Measurements from ENCODE around the gene CSRP3. TPM values are rescaled to one million over a fixed set of nuclear protein-coding genes. Genes with fewer than 3 reads are reported as not detected.

Gene CSRP3
- total RNA-seq, 3 donors from 2014 or later, result not detected

GRCh38 chr11:19237381-19237780 is 35.6 kb upstream of the CSRP3 start:
- ATAC-seq (no peak), DNase-seq (no peak)
- no peaks in the 10 kb centered on the region for H3K9me3 Mint-ChIP-seq
- H3K27me3 Mint-ChIP-seq (ENCODE audit: low read depth), result peaks cover 12% of the 10 kb centered on the region
- H3K4me1 Mint-ChIP-seq (ENCODE audit: low read depth), result peaks cover 10% of the 10 kb centered on the region
- H3K36me3 Mint-ChIP-seq (ENCODE audit: insufficient read depth), result no peaks in the 10 kb centered on the region
- H3K4me3 Mint-ChIP-seq, result no peak overlapping the region

- H3K27me3 Mint-ChIP-seq (ENCODE audit: low read depth), result peaks cover 3% of the 10 kb centered on the region
- H3K4me1 Mint-ChIP-seq (ENCODE audit: low read depth), result no peaks in the 10 kb centered on the region
- no peak for ATAC-seq
- no peaks in the 10 kb centered on the region for H3K36me3 Mint-ChIP-seq (ENCODE audit: insufficient read depth)
- H3K4me3 Mint-ChIP-seq, result no peak overlapping the region
- no peaks in the 10 kb centered on the region for H3K9me3 Mint-ChIP-seq
- no peak for DNase-seq
These were observed 32.5 kb upstream of the CSRP3 start for GRCh38 chr11:19234231-19234817.

DNA sequence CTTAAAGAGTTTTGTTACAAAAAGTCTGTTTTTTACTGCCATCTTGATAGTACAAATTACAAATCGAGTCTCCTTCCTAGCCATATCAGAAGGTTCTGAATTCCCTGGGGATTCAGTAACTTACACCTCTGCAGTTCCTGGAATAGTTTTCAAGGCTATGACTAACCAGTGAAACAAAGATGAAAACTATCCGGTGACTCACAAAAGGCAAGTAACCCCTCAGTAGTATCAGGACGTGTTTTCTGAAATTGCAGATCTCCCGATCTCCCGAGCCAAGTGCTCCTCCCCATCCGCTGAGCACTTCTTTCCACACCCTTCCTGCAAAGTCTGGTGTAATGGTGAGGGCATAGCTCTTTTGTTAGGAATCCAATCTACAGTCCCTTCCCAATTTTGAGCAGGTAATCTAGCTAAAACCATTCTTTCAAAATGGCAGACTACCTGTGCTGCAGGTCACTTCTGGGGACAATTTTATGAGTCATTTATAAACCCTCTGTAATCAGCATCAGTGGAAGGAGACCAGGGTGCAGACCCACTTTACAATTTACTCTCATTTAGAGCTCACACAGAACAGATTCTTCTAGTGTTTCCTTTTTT is 31.2 kb upstream of the CSRP3 start:
- DNase-seq (no peak), ATAC-seq (no peak)
- Mint-ChIP-seq H3K4me3 (no peak overlapping the region), H3K9me3 (no peaks in the 10 kb centered on the region), H3K27me3 (ENCODE audit: low read depth) (no peaks in the 10 kb centered on the region), H3K4me1 (ENCODE audit: low read depth) (no peaks in the 10 kb centered on the region), H3K36me3 (ENCODE audit: insufficient read depth) (no peaks in the 10 kb centered on the region)

- Mint-ChIP-seq H3K27me3 (ENCODE audit: low read depth) (no peaks in the 10 kb centered on the region), H3K9me3 (no peaks in the 10 kb centered on the region), H3K4me3 (no peak overlapping the region), H3K4me1 (ENCODE audit: low read depth) (no peaks in the 10 kb centered on the region), H3K36me3 (ENCODE audit: insufficient read depth) (no peaks in the 10 kb centered on the region)
- DNase-seq, result no peak
- ATAC-seq, result no peak
These were observed 27.9 kb upstream of the CSRP3 start for GRCh38 chr11:19229671-19230070.

DNA sequence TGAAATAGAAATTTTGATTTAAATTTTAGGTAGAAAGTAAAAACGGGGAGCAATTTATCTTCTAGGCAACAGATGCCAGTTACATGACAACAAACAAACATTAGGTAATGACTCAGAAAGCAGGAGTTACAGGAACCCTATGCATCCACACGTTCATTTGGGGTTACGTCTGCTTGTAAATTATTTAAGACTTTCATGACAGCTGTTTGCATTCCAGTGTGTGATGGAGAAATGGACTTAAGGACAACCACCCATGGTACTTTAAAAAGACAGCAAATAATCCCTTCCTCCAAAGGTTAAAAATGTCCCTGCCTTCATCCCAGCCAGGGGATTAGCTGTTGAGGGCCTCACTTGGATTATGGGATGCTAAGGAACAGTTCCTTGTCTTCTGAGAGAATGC is 27.2 kb upstream of the CSRP3 start:
- no peak for ATAC-seq
- no peaks in the 10 kb centered on the region for H3K9me3 Mint-ChIP-seq
- no peaks in the 10 kb centered on the region for H3K36me3 Mint-ChIP-seq (ENCODE audit: insufficient read depth)
- DNase-seq, result no peak
- H3K4me1 Mint-ChIP-seq (ENCODE audit: low read depth), result no peaks in the 10 kb centered on the region
- H3K4me3 Mint-ChIP-seq, result no peak overlapping the region
- no peaks in the 10 kb centered on the region for H3K27me3 Mint-ChIP-seq (ENCODE audit: low read depth)

GRCh38 chr11:19226378-19227195 is 24.8 kb upstream of the CSRP3 start:
- no peaks in the 10 kb centered on the region for H3K27me3 Mint-ChIP-seq (ENCODE audit: low read depth)
- no peaks in the 10 kb centered on the region for H3K4me1 Mint-ChIP-seq (ENCODE audit: low read depth)
- no peaks in the 10 kb centered on the region for H3K9me3 Mint-ChIP-seq
- no peak for ATAC-seq
- H3K36me3 Mint-ChIP-seq (ENCODE audit: insufficient read depth), result no peaks in the 10 kb centered on the region
- no peak overlapping the region for H3K4me3 Mint-ChIP-seq
- no peak for DNase-seq

DNA sequence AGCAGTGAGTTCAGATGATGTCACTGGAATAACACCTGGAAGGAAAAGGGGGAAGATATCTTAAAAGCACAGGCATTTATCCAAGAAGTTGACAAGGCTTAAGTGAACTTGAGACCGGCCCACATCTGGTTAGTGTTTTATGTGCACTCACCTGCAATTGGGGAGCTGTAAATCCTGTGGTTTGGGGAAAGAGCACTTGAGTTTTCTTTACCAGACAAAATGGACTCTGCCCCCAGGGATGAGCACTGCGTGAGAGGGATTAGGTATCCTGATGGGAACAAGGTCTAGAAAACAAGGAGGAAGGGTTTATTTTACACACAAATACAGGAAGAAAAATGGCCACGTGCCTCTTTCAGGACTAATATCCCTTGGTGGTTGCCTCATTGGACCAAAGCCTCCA is 23.8 kb upstream of the CSRP3 start:
- ATAC-seq, result no peak
- H3K9me3 Mint-ChIP-seq, result no peaks in the 10 kb centered on the region
- no peaks in the 10 kb centered on the region for H3K27me3 Mint-ChIP-seq (ENCODE audit: low read depth)
- no peaks in the 10 kb centered on the region for H3K36me3 Mint-ChIP-seq (ENCODE audit: insufficient read depth)
- H3K4me3 Mint-ChIP-seq, result no peak overlapping the region
- no peaks in the 10 kb centered on the region for H3K4me1 Mint-ChIP-seq (ENCODE audit: low read depth)
- DNase-seq, result no peak

- no peaks in the 10 kb centered on the region for H3K4me1 Mint-ChIP-seq (ENCODE audit: low read depth)
- H3K36me3 Mint-ChIP-seq (ENCODE audit: insufficient read depth), result no peaks in the 10 kb centered on the region
- H3K4me3 Mint-ChIP-seq, result no peak overlapping the region
- no peak for ATAC-seq
- DNase-seq, result no peak
- no peaks in the 10 kb centered on the region for H3K27me3 Mint-ChIP-seq (ENCODE audit: low read depth)
- no peaks in the 10 kb centered on the region for H3K9me3 Mint-ChIP-seq
These were observed 23.3 kb upstream of the CSRP3 start for GRCh38 chr11:19225123-19225522.

DNA sequence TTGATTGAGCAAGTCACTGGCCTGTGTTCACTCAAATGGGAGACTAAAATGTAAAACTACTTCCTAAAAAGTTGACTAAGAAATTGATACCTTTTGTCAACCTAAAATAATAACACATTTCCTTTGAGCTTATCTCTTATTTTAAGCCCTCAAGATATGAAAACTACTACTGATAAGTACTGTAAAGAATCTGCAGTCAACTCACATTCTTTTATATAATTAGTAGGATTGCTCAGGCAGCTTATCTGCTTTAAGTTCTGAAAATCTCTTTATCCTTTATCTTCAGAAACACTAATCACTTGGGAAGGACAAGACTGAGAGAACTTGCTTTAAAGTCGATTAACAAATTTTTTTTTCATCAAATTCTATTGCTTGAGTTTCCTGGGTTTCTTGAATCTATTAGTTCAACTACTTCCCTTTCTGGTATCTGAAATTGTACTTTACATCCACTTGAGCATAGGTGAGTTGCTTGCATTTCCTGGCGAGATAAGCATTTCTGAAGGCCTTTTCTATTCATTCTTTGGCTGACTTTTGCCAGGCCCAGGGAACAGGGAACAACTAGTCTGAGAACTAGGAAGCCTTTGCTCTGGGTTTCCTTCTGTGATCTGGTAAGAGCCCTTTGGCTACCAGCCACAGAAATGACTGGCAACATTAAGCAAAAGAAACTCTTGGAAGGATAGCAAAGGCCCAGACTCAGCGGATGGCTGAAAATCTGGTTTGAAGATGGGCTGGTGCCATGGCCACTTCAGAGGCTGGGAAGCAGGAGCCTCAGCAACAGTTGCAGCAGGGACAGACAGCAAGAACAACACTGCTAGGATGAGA is 19.3 kb upstream of the CSRP3 start:
- DNase-seq, result no peak
- Mint-ChIP-seq H3K9me3 (no peaks in the 10 kb centered on the region), H3K36me3 (ENCODE audit: insufficient read depth) (no peaks in the 10 kb centered on the region), H3K27me3 (ENCODE audit: low read depth) (peaks cover under 1% of the 10 kb centered on the region), H3K4me3 (no peak overlapping the region), H3K4me1 (ENCODE audit: low read depth) (no peaks in the 10 kb centered on the region)
- no peak for ATAC-seq

DNA sequence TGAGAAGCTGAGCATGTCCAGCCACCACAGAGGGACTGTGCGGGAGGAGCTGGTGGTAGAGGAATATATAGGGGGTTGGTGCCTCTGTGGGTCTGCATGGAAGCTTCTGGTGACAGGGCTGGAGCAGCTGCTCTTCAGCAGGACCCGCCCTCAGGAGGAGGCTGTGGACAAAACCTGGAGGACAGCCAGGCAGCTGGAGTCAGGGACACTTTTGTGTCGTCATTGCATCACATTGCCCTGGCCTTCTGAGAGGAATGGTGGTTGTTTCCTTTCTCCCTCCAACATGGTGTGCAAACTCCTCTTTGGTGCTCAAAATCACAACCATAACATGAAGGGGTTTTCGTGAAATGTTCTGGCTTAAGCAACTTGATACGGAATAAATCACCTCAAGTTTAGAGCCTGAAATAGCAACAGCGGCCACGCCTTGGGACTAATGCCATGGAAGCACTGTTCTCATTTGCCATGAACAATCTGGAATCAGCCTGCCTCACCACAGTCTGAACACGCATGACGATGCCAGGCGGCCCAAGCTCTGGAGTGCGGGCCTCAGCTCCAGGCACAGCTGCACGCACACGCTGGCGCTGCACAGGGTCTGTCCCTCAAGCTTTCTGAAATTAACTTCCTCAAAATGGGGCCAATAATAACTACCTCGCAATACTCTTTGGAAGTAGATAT is 17.1 kb upstream of the CSRP3 start:
- H3K4me3 Mint-ChIP-seq, result no peak overlapping the region
- ATAC-seq, result no peak
- no peak for DNase-seq
- H3K9me3 Mint-ChIP-seq, result no peaks in the 10 kb centered on the region
- no peaks in the 10 kb centered on the region for H3K36me3 Mint-ChIP-seq (ENCODE audit: insufficient read depth)
- peaks cover 9% of the 10 kb centered on the region for H3K27me3 Mint-ChIP-seq (ENCODE audit: low read depth)
- H3K4me1 Mint-ChIP-seq (ENCODE audit: low read depth), result no peaks in the 10 kb centered on the region

DNA sequence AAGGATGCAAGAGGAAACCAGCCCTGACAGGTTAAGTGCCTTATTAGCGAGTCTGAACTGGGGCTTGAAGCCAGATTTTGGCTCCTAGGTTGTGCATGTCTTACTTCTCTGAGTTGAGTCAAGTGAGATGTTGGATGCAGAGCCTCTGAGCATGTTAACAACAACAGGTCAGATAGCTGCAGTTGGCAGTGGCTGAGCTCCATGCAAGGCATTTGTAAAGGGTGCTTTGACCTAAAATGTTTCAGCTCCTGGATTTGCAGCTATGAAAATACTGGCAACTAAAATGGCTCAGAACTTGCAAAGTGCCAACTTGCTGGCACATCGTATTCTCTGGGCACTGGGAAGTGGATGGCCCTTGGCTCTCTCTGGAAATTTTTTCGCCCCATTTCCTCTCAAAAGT is 16.4 kb upstream of the CSRP3 start:
- no peaks in the 10 kb centered on the region for H3K36me3 Mint-ChIP-seq (ENCODE audit: insufficient read depth)
- no peak overlapping the region for H3K4me3 Mint-ChIP-seq
- H3K4me1 Mint-ChIP-seq (ENCODE audit: low read depth), result no peaks in the 10 kb centered on the region
- H3K9me3 Mint-ChIP-seq, result no peaks in the 10 kb centered on the region
- DNase-seq, result no peak
- ATAC-seq, result no peak
- H3K27me3 Mint-ChIP-seq (ENCODE audit: low read depth), result peaks cover 9% of the 10 kb centered on the region

- Mint-ChIP-seq H3K4me3 (no peak overlapping the region), H3K4me1 (ENCODE audit: low read depth) (no peaks in the 10 kb centered on the region), H3K36me3 (ENCODE audit: insufficient read depth) (no peaks in the 10 kb centered on the region), H3K27me3 (ENCODE audit: low read depth) (peaks cover 9% of the 10 kb centered on the region), H3K9me3 (no peaks in the 10 kb centered on the region)
- ATAC-seq (no peak), DNase-seq (no peak)
These were observed 15.1 kb upstream of the CSRP3 start for GRCh38 chr11:19216709-19217374.

GRCh38 chr11:19216021-19216420 is 14.2 kb upstream of the CSRP3 start:
- H3K4me1 Mint-ChIP-seq (ENCODE audit: low read depth), result no peaks in the 10 kb centered on the region
- no peaks in the 10 kb centered on the region for H3K36me3 Mint-ChIP-seq (ENCODE audit: insufficient read depth)

More at GRCh38 chr11:19216021-19216420, 14.2 kb upstream of the CSRP3 start:
- DNase-seq, result no peak
- ATAC-seq, result no peak
- H3K27me3 Mint-ChIP-seq (ENCODE audit: low read depth), result peaks cover 9% of the 10 kb centered on the region
- no peaks in the 10 kb centered on the region for H3K9me3 Mint-ChIP-seq
- no peak overlapping the region for H3K4me3 Mint-ChIP-seq
